HEK293 (cell line): ENCODE measurements around the gene AXIN1.

ENCODE experiments used
- EGR2 ChIP-seq: fragments of 450-650 bp; formaldehyde crosslinking; IDR thresholded peaks from 2 replicates; pipeline ENCODE4 v1.5.1; 2016; ENCODE audit warnings: low read depth, missing biosample characterization, missing genetic modification characterization
- GLIS2 ChIP-seq: fragments of 450-650 bp; formaldehyde crosslinking; IDR thresholded peaks from 2 replicates; pipeline ENCODE4 v1.5.1; 2016; ENCODE audit warnings: missing biosample characterization, missing genetic modification characterization
- HOXC10 ChIP-seq: sonication (generic); formaldehyde crosslinking; IDR thresholded peaks from 2 replicates; pipeline ENCODE4 v1.8.1; 2023; ENCODE audit warnings: mild to moderate bottlenecking, missing genetic modification reagents
- KLF10 ChIP-seq: fragments of 450-650 bp; IDR thresholded peaks from 2 replicates; pipeline ENCODE4 v1.5.1; 2018; ENCODE audit warnings: missing biosample characterization, mild to moderate bottlenecking, missing genetic modification characterization
- MYNN ChIP-seq: fragments of 450-650 bp; formaldehyde crosslinking; IDR thresholded peaks from 2 replicates; pipeline ENCODE4 v1.5.1; 2016; ENCODE audit warnings: missing biosample characterization, missing genetic modification characterization, borderline replicate concordance
- SALL2 ChIP-seq: fragments of 450-650 bp; formaldehyde crosslinking; IDR thresholded peaks from 2 replicates; pipeline ENCODE4 v1.5.0; 2017; ENCODE audit warnings: missing biosample characterization, mild to moderate bottlenecking, missing genetic modification characterization, borderline replicate concordance
- WT1 ChIP-seq: fragments of 450-650 bp; formaldehyde crosslinking; IDR thresholded peaks from 2 replicates; pipeline ENCODE4 v1.5.1; 2016; ENCODE audit warnings: missing biosample characterization, missing genetic modification characterization
- ZBTB20 ChIP-seq: fragments of 450-650 bp; formaldehyde crosslinking; IDR thresholded peaks from 2 replicates; pipeline ENCODE4 v1.5.1; 2016; ENCODE audit warnings: missing biosample characterization, missing genetic modification characterization
- ZNF2 ChIP-seq: fragments of 450-650 bp; formaldehyde crosslinking; IDR thresholded peaks from 2 replicates; pipeline ENCODE4 v1.5.1; 2016; ENCODE audit warnings: missing biosample characterization, missing genetic modification characterization
- ZNF202 ChIP-seq: fragments of 450-650 bp; formaldehyde crosslinking; IDR thresholded peaks from 2 replicates; pipeline ENCODE4 v1.5.1; 2016; ENCODE audit warnings: missing biosample characterization, missing genetic modification characterization, borderline replicate concordance
- ZNF274 ChIP-seq, 2 experiments: fragments of 200-500 bp in 1 of 2; fragments of 450-650 bp in 1 of 2; sonication (Bioruptor generic) in 1 of 2; formaldehyde crosslinking in 1 of 2; IDR thresholded peaks; 2 replicates each; pipeline versions ENCODE4 v1.5.1 to v1.6.1; 2014 to 2016; ENCODE audit warnings: borderline replicate concordance in 1 of 2, inconsistent platforms in 1 of 2, low read length in 1 of 2, missing biosample characterization in 1 of 2, missing genetic modification characterization in 1 of 2
- ZNF292 ChIP-seq: fragments of 450-650 bp; formaldehyde crosslinking; IDR thresholded peaks from 2 replicates; pipeline ENCODE4 v1.5.1; 2016; ENCODE audit warnings: low read depth, missing biosample characterization, missing genetic modification characterization, borderline replicate concordance
- ZNF501 ChIP-seq: fragments of 450-650 bp; formaldehyde crosslinking; IDR thresholded peaks from 2 replicates; pipeline ENCODE4 v1.5.1; 2016; ENCODE audit warnings: missing biosample characterization, missing genetic modification characterization
- ZNF549 ChIP-seq: fragments of 450-650 bp; IDR thresholded peaks from 2 replicates; pipeline ENCODE4 v1.5.1; 2018; ENCODE audit warnings: missing biosample characterization, missing genetic modification characterization, mild to moderate bottlenecking, inconsistent platforms, moderate library complexity
- ZNF555 ChIP-seq: fragments of 450-650 bp; formaldehyde crosslinking; conservative IDR thresholded peaks from 2 replicates; pipeline ENCODE4 v1.5.1; 2017; ENCODE audit warnings: missing biosample characterization, mild to moderate bottlenecking, missing genetic modification characterization, inconsistent platforms
- ZNF558 ChIP-seq: fragments of 450-650 bp; formaldehyde crosslinking; IDR thresholded peaks from 2 replicates; pipeline ENCODE4 v1.5.1; 2016; ENCODE audit warnings: missing biosample characterization, missing genetic modification characterization
- ZNF571 ChIP-seq: fragments of 450-650 bp; formaldehyde crosslinking; IDR thresholded peaks from 2 replicates; pipeline ENCODE4 v1.5.0; 2017; ENCODE audit warnings: missing biosample characterization, missing genetic modification characterization
- ZNF610 ChIP-seq: fragments of 450-650 bp; formaldehyde crosslinking; IDR thresholded peaks from 2 replicates; pipeline ENCODE4 v1.5.1; 2016; ENCODE audit warnings: missing biosample characterization, missing genetic modification characterization, borderline replicate concordance
- ZNF664 ChIP-seq: fragments of 450-650 bp; formaldehyde crosslinking; IDR thresholded peaks from 2 replicates; pipeline ENCODE4 v1.5.1; 2016; ENCODE audit warnings: missing biosample characterization, missing genetic modification characterization
- ZNF670 ChIP-seq: fragments of 450-650 bp; formaldehyde crosslinking; IDR thresholded peaks from 2 replicates; pipeline ENCODE4 v1.5.1; 2016; ENCODE audit warnings: missing biosample characterization, missing genetic modification characterization, low read depth
- ZNF701 ChIP-seq: fragments of 450-650 bp; formaldehyde crosslinking; IDR thresholded peaks from 2 replicates; pipeline ENCODE4 v1.5.1; 2016; ENCODE audit warnings: missing biosample characterization, missing genetic modification characterization
- ZNF707 ChIP-seq: fragments of 450-650 bp; formaldehyde crosslinking; IDR thresholded peaks from 2 replicates; pipeline ENCODE4 v1.5.1; 2016; ENCODE audit warnings: missing biosample characterization, missing genetic modification characterization
- ZNF768 ChIP-seq: fragments of 450-650 bp; formaldehyde crosslinking; IDR thresholded peaks from 2 replicates; pipeline ENCODE4 v1.5.1; 2018; ENCODE audit warnings: missing biosample characterization, mild to moderate bottlenecking, missing genetic modification characterization
- ZNF776 ChIP-seq: fragments of 450-650 bp; formaldehyde crosslinking; IDR thresholded peaks from 2 replicates; pipeline ENCODE4 v1.5.0; 2017; ENCODE audit warnings: missing biosample characterization, missing genetic modification characterization, borderline replicate concordance
- ZNF843 ChIP-seq: fragments of 450-650 bp; formaldehyde crosslinking; IDR thresholded peaks from 2 replicates; pipeline ENCODE4 v1.5.1; 2016; ENCODE audit warnings: missing biosample characterization, missing genetic modification characterization
- ZSCAN16 ChIP-seq: fragments of 450-650 bp; formaldehyde crosslinking; IDR thresholded peaks from 2 replicates; pipeline ENCODE4 v1.5.1; 2016; ENCODE audit warnings: missing biosample characterization, missing genetic modification characterization
- ZXDB ChIP-seq: fragments of 450-650 bp; formaldehyde crosslinking; IDR thresholded peaks from 2 replicates; pipeline ENCODE4 v1.5.1; 2016; ENCODE audit warnings: missing biosample characterization, missing genetic modification characterization
- TF ChIP-seq, protein P1 (sequence below): fragments of 450-650 bp; formaldehyde crosslinking; IDR thresholded peaks from 2 replicates; pipeline ENCODE4 v1.5.1; 2016; ENCODE audit warnings: missing biosample characterization, missing genetic modification characterization
- TF ChIP-seq, protein P2 (sequence below): fragments of 450-650 bp; formaldehyde crosslinking; IDR thresholded peaks from 2 replicates; pipeline ENCODE4 v1.5.1; 2016; ENCODE audit warnings: missing biosample characterization, missing genetic modification characterization
- TF ChIP-seq, protein P3 (sequence below): IDR thresholded peaks from 2 replicates; pipeline ENCODE4 v1.6.1; 2011; ENCODE audit warnings: mild to moderate bottlenecking, low read depth, low read length, borderline replicate concordance
- TF ChIP-seq, protein P4 (sequence below): fragments of 450-650 bp; formaldehyde crosslinking; IDR thresholded peaks from 2 replicates; pipeline ENCODE4 v1.5.1; 2016; ENCODE audit warnings: missing biosample characterization, missing genetic modification characterization
- TF ChIP-seq, protein P5 (sequence below): fragments of 450-650 bp; formaldehyde crosslinking; IDR thresholded peaks from 2 replicates; pipeline ENCODE4 v1.5.1; 2016; ENCODE audit warnings: missing biosample characterization, missing genetic modification characterization

AXIN1 gene

DNA sequence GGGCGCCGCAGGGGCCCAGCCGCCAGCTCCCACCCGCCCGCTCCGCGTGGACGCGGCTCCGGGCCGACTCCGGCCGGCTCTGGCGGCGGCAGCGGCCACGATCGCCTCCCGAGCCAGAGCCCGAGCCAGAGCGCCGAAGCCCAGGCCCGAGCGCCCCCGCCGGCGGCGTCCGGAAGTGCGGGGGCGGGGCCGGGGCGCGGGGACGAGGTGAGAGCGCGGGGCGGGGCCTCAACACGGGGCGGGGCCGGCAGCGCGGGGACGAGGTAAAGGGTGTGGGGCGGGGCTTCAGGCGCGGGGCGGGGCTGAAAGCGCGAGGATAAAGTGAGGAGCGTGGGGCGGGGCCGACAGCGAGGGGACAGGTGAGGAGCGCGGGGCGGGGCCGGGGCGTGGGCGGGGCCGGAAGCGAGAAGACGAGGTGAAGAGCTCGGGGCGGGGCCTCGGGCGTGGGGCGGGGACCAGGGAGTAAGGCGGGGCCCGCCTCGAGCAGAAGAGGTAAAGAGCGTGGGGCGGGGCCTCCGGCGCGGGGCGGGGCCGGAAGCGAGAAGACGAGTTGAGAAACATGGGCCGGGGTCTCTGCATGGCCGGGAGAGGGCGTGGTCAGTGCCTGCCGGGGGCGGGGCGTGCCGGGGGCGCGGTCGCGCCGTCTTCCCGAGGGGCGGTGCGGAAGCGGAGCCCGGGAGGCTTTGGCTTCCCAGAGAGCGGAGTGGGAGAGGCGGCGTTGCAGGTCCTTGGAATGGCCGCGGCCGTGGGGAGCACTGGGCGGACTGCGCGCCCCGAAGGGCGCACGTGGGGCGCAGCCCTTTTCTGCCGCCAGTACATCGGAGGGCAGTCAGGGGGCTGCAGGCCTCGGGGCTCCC, at the start of gene AXIN1 (continued):
- TF ChIP-seq ZNF274 (IDR thresholded peaks at IDR 0.05; ENCODE audit: low read length): no peak
- no peak for TF ChIP-seq ZNF274 (tag by site-specific recombination; IDR thresholded peaks at IDR 0.05; ENCODE audit: borderline replicate concordance)
- TF ChIP-seq ZNF549: no peak
- TF ChIP-seq ZNF701 (tag by site-specific recombination): no peak
- peak; percentile 43; the same call in 1 of the 2 replicates for TF ChIP-seq ZNF843
- no peak for TF ChIP-seq ZSCAN16 (tag by site-specific recombination)
- no peak for TF ChIP-seq MYNN (tag by site-specific recombination)
- no peak for TF ChIP-seq ZNF202
- no peak for TF ChIP-seq WT1 (tag by site-specific recombination)
- TF ChIP-seq, protein P1, sequence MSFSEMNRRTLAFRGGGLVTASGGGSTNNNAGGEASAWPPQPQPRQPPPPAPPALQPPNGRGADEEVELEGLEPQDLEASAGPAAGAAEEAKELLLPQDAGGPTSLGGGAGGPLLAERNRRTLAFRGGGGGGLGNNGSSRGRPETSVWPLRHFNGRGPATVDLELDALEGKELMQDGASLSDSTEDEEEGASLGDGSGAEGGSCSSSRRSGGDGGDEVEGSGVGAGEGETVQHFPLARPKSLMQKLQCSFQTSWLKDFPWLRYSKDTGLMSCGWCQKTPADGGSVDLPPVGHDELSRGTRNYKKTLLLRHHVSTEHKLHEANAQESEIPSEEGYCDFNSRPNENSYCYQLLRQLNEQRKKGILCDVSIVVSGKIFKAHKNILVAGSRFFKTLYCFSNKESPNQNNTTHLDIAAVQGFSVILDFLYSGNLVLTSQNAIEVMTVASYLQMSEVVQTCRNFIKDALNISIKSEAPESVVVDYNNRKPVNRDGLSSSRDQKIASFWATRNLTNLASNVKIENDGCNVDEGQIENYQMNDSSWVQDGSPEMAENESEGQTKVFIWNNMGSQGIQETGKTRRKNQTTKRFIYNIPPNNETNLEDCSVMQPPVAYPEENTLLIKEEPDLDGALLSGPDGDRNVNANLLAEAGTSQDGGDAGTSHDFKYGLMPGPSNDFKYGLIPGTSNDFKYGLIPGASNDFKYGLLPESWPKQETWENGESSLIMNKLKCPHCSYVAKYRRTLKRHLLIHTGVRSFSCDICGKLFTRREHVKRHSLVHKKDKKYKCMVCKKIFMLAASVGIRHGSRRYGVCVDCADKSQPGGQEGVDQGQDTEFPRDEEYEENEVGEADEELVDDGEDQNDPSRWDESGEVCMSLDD: no peak
- TF ChIP-seq ZNF571: no peak
- TF ChIP-seq ZNF670 (tag by site-specific recombination): no peak
- TF ChIP-seq ZXDB (tag by site-specific recombination): no peak
- TF ChIP-seq, protein P2, sequence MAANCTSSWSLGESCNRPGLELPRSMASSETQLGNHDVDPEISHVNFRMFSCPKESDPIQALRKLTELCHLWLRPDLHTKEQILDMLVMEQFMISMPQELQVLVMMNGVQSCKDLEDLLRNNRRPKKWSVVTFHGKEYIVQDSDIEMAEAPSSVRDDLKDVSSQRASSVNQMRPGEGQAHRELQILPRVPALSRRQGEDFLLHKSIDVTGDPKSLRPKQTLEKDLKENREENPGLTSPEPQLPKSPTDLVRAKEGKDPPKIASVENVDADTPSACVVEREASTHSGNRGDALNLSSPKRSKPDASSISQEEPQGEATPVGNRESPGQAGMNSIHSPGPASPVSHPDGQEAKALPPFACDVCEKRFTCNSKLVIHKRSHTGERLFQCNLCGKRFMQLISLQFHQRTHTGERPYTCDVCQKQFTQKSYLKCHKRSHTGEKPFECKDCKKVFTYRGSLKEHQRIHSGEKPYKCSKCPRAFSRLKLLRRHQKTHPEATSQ: no peak
- peak; percentile 52 for TF ChIP-seq GLIS2 (tag by site-specific recombination)
- no peak for TF ChIP-seq ZNF501 (tag by site-specific recombination)
- no peak for TF ChIP-seq ZNF610
- TF ChIP-seq ZNF555 (tag by site-specific recombination): no peak
- no peak for TF ChIP-seq SALL2
- TF ChIP-seq ZNF292 (tag by site-specific recombination): no peak
- peak; percentile 68; the same call in 1 of the 2 replicates for TF ChIP-seq ZBTB20 (tag by site-specific recombination)
- TF ChIP-seq ZNF2 (tag by site-specific recombination): no peak
- TF ChIP-seq ZNF558 (tag by site-specific recombination): no peak
- TF ChIP-seq HOXC10: no peak
- TF ChIP-seq EGR2 (tag by site-specific recombination): peak; percentile 43; the same call in 1 of the 2 replicates
- TF ChIP-seq ZNF707 (tag by site-specific recombination): no peak
- TF ChIP-seq, protein P3, sequence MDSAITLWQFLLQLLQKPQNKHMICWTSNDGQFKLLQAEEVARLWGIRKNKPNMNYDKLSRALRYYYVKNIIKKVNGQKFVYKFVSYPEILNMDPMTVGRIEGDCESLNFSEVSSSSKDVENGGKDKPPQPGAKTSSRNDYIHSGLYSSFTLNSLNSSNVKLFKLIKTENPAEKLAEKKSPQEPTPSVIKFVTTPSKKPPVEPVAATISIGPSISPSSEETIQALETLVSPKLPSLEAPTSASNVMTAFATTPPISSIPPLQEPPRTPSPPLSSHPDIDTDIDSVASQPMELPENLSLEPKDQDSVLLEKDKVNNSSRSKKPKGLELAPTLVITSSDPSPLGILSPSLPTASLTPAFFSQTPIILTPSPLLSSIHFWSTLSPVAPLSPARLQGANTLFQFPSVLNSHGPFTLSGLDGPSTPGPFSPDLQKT: no peak
- TF ChIP-seq, protein P4, sequence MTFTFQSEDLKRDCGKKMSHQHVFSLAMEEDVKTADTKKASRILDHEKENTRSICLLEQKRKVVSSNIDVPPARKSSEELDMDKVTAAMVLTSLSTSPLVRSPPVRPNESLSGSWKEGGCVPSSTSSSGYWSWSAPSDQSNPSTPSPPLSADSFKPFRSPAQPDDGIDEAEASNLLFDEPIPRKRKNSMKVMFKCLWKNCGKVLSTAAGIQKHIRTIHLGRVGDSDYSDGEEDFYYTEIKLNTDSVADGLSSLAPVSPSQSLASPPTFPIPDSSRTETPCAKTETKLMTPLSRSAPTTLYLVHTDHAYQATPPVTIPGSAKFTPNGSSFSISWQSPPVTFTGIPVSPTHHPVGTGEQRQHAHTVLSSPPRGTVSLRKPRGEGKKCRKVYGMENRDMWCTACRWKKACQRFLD (tag by site-specific recombination): no peak
- TF ChIP-seq, protein P5, sequence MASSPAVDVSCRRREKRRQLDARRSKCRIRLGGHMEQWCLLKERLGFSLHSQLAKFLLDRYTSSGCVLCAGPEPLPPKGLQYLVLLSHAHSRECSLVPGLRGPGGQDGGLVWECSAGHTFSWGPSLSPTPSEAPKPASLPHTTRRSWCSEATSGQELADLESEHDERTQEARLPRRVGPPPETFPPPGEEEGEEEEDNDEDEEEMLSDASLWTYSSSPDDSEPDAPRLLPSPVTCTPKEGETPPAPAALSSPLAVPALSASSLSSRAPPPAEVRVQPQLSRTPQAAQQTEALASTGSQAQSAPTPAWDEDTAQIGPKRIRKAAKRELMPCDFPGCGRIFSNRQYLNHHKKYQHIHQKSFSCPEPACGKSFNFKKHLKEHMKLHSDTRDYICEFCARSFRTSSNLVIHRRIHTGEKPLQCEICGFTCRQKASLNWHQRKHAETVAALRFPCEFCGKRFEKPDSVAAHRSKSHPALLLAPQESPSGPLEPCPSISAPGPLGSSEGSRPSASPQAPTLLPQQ (tag by site-specific recombination): no peak; the same call in 1 of the 2 replicates
- no peak for TF ChIP-seq ZNF776 (tag by site-specific recombination)
- no peak for TF ChIP-seq ZNF768 (tag by site-specific recombination)
- no peak for TF ChIP-seq ZNF664 (tag by site-specific recombination)
- TF ChIP-seq KLF10: peak; percentile 92
